Prostate gland (tissue), 2 donors: ENCODE measurements around the gene PTK7.

Source experiments
- CTCF ChIP-seq, 4 experiments: fragments of 200-600 bp in 2 of 4; fragments of 450-650 bp in 2 of 4; sonication (generic) in 2 of 4; IDR thresholded peaks; 1 replicate in 3 of 4; 2 replicates in 1 of 4; pipeline ENCODE4 v1.5.1; 2016 to 2019; ENCODE audit warnings: antibody characterized with exemption in 4 of 4, mild to moderate bottlenecking in 2 of 4, moderate library complexity in 2 of 4
- POLR2A ChIP-seq: fragments of 450-650 bp; IDR thresholded peaks from one replicate; pipeline ENCODE4 v1.6.1; 2016; ENCODE audit warnings: antibody characterized with exemption, mild to moderate bottlenecking
- POLR2AphosphoS5 ChIP-seq: sonication (generic); formaldehyde crosslinking; IDR thresholded peaks from one replicate; pipeline ENCODE4 v1.6.1; 2017; ENCODE audit warnings: antibody characterized with exemption

GRCh38 chr6:43192911-43193310, 116.8 kb downstream of the PTK7 start:
- TF ChIP-seq POLR2AphosphoS5 (no peak), CTCF (IDR thresholded peaks at IDR 0.05) (no peak), POLR2A (no peak)
